CD4-positive, alpha-beta T cell treated with Interleukin-17A for 4 hours (primary cell): ENCODE measurements around the gene CCM2.

Source experiments
- DNase-seq: peaks from one replicate; pipeline ENCODE4 v3.0.0-alpha.2; 2020; ENCODE audit warnings: mixed read lengths

CCM2 gene

DNA sequence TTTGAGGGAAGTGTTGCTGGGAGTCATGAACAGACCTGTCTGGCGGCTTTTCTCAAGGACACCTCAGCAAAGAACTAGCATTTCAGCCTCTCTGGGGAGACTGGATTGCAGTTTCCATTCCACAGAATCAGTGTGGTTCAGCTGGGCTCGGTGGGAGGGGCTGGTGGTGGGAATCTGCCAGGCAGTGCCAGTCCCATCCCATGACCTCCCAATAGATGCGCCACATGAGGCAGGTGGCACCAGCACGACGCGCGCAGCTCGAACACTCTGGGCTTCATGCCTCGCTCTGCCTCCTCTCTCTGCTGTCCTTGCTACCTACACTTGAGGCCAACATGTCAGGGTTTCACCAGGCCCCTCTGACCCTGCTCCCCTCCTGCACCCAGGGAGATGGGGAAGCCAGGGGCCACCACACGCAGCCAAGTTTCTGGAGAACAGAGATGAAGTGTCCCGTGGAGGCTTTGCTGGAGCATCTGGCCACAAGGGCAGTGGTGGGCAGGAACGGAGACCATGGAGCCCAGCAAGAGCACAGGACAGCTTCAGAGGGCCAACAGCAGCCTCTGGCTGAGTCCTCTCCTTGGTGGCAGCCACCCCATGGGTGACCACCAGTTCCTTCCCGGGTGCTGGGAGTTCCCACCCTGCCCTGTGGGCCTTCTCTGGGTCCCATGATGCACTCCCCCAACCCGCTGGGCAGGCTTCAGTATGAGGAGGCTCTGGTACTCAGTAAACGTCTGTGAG is 86.5 kb downstream of the CCM2 start:
- no peak for DNase-seq

- DNase-seq = no peak
Observed at GRCh38 chr7:45087301-45088145, 87.5 kb downstream of the CCM2 start.

DNA sequence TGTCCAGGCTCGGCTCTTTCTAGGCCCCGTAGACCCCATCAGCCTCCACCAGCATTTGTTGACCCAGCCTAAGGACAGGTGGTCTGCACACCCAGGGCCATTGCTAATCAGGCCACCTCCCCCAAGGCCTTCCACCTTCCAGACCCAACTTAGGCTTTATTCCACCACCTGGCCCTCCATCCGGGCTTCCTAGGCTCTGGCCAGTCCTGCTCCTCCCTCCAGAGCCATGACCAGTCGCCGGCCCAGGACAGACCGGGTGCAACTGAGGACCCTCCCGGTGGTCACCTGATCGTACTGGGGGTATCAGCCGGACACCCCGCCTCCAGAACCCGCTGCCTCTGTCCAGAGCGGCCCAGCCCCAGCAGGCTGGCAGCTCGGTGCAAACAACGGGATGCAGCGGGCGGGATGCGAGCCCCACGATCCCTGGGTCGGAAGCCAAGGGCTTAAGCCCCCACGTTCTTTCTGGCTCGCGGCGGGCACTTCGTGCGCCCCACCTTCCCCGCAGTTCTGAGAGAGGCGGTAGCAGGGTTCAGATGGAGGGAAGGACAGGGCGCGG is 88.2 kb downstream of the CCM2 start:
- no peak for DNase-seq

GRCh38 chr7:45088821-45089340 is 88.9 kb downstream of the CCM2 start, which contains the start of gene NACAD:
TSS of gene NACAD (minus strand) at chr7:45088969. CDS start at chr7:45088894, 75 bp downstream.
- DNase-seq = peak; percentile 24

DNA sequence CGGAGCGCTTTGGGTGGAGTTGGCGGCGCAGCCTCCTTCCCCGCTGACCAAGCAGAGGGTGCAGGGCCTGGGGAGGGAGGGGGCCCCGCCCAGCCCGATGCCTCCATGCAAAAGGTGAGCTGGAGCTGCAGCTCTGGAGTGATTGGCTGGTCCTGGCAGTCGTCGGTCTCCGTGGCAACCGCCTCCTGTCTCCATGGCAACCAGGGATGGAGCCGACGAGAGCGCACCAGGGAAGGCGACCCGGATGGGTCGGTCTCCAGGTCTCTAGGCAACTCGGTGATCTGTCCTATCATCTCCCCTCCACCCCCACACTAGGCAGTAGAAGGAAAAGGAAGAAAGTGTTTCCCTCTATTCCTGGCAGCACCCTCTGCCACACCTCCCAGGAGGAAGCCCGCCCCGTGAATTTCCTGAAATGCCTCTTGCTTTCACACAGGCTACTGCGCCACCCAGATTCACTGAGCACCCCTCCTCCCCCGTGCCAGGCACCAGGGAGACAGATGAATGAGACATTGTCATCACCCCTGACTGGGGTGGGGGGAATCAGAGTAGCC is 89.4 kb downstream of the CCM2 start:
- peak; percentile 56 for DNase-seq

- no peak for DNase-seq
Observed at GRCh38 chr7:45092100-45092930, 92.3 kb downstream of the CCM2 start.

DNA sequence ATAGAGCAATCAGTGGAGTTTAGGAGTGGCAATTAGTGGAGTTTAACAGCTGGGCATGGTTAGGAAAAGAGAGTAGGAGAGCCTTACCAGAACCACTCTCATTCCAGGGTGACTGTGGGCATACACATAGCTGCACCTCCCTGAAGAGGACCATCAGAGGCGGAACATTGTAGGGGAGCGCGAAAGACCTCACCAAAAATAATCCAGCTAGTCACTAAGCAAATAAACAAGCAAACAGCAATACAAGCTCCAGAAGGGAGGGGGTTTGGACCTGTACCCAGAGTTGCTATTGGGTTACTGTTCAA is 92.9 kb downstream of the CCM2 start:
- DNase-seq = no peak

GRCh38 chr7:45098983-45099839 is 99.2 kb downstream of the CCM2 start:
- no peak for DNase-seq

DNA sequence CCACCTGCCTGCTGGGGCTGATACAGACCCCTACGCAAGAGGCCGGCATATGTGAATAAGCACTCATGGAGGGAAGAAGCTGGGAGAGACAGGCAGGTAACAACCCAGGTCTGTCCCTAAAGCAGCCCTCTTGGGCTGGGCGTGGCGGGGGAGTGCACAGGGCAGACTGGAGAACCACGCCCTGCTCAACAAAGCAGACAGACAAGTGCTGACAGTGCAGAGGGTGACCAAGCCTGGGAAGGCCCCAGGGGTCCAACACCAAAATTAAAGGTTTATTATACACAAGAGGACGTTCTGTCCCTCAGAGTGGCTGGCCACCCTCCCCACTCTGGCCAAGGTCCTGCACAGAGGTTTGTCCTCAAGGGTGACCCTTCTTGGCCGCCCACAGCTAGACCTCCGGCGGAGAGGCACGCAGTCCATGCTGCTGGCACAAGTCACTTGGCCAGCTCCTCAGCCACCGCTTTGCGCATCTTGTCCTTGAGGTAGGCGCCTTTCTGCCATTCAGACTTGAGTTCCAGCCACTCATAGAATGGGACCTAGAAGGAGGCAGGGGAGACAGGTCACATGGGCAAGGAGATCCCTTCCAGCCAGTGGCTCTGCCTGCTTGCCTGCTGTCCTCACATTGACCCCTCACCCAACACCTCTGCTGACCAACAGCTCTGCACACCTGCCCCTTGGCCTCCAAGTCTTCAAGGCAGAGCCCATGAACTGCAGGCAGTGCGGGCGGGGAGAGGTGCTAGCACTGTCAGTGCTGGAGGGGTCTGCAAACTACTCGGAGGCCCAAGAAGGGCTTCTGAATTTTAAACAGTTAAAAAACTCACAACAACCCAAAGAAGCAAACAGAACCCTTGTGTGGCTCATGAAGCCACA is 100.1 kb downstream of the CCM2 start:
- DNase-seq = no peak

DNA sequence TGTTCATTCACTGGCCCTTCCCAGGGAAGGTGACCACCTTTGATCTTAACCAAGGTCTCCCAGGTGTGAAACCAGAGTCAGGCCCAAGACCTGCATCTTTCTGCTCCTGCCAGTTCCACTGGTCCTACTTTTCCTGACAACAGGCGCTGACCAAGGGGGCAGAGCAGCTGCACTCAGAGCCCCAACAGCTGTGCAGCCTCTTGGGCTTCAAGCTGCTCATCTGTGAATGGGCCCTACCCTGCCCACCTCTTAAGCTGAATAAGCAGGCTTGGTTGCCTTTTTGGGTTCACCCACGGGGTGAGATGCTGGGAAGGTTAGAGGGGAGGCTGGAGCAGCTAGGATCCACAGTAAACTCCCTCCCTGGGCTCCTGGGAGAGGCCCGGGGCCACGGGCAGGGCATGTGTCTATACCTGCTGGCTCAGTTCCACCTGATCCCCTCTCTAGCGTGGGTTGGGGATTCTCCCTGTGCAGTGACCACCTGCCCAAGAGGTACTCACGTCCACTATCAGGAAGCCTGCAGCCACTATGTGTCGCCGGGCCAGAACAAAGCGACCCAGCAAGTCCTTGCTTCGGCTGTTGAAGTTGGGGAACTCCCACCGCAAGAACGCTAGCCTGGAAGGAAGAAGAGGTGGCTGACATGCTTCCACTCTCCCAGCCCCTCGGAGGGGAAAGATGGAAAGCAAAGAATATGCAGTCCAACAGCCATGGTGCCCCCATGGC is 100.9 kb downstream of the CCM2 start:
- no peak for DNase-seq

GRCh38 chr7:45101748-45102147 is 101.7 kb downstream of the CCM2 start:
- DNase-seq = no peak

- no peak for DNase-seq
Observed at GRCh38 chr7:45102785-45103712, 103.0 kb downstream of the CCM2 start.

GRCh38 chr7:45103958-45104843 is 104.2 kb downstream of the CCM2 start:
- no peak for DNase-seq

DNA sequence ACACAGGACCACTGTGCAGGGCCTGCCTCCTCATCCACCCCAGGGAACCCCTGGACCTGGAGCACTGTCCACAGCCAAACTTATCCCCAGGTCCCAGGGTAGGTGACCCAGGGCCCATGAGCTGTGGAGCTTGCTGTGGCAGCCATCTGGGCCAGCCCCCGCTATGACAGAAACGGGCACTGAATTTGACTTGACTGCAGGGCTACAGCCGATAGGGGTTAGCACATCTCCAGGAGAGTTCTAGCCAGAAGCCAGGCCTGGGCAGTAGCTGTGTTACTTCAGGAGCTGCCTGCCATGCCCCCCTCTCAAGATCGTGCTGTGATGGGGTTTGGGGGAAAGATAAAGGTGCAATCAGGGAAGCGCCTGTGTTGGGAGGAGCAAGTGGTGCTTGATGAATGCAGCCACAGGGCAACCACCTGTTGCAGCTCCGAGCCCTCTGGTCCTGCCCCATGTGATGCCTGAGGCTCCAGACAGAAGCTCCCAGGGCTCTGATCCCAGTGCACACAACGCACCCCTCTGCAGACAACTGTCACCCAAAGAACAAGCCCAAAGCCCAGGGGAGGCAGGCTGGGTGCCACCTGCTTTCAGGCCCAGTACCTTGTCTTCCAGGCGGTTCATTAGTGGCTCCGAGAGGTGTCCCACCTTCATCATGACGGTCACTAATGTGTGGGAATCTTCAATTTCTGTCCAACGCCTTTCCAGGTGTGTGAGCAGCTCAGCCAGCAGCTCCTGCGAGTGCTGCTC is 105.0 kb downstream of the CCM2 start:
- DNase-seq = no peak

DNA sequence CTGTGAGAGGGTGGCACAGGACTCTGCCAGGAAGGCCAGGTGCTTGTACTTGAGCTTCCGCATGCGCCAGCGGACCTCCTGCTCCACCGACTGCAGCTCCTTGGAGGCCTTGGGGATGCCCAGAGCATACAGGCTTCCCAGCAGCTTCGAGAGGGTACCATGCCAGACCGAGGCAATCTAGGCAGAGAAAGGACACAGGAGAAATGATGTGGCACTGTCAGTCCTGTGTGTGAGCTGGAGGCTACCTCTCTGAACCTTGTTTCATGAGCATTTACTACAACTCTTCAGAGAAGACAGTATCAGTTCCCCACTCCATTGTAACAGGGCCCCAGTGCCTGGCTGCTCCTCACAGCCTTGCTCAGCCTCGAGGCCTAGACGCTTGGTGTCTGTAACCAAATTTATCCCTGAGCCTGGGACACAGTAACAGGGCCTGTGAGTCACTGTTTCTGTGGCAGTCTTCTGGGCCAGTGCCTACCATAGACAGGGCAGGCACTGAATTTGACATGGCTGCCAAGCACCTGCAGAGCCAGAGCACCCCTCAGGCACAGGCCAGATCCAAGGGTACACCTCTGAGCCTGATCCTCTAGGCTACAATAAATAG is 105.7 kb downstream of the CCM2 start:
- no peak for DNase-seq

- DNase-seq = no peak
Observed at GRCh38 chr7:45106820-45107219, 106.8 kb downstream of the CCM2 start.
